Stimulated activated naive CD4-positive, alpha-beta T cell treated with Interleukin-2 at 50 U/mL for 16 hours (primary cell): ENCODE data around the gene AMDHD2.
"Not testable (repeated sequence)": the region's sequence is repeated elsewhere in the genome, so short reads cannot be mapped to it uniquely, and the experiment has no call there.

ENCODE experiments used
- DNase-seq: peaks from one replicate; lab custom pipeline; 2025; lab: John Stamatoyannopoulos, UW

The AMDHD2 gene

DNA sequence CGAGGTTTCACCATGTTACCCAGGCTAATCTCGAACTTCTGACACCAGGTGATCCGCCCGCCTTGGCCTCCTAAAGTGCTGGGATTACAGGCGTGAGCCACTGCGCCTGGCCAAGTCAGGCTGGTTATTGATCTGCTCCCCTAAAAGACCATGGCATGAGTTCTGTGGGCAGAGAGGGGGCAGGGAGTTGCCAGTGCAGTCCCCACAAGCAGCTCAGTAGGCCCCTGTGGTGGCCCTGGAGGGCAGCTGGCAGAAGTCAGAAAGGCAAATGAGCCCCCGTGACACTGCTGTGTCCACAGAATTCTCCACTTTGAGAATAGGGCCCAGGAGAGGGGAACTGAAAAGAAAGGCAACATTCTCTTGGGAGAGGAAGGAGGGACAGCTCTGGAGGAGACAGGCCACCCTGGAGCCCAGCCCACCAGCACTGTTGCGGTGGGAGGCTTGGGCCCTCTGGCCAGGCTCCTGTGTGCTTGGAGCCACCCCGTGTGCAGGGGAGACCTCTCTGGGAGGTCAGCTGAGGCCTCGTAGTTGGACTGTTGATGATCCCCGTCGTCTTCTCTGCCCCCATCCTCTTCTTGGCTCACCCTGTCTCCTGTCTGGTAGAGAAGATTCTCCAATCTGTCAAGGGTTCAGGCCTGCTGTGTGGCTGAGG is 2.1 kb upstream of the AMDHD2 start:
- DNase-seq: no peak

DNA sequence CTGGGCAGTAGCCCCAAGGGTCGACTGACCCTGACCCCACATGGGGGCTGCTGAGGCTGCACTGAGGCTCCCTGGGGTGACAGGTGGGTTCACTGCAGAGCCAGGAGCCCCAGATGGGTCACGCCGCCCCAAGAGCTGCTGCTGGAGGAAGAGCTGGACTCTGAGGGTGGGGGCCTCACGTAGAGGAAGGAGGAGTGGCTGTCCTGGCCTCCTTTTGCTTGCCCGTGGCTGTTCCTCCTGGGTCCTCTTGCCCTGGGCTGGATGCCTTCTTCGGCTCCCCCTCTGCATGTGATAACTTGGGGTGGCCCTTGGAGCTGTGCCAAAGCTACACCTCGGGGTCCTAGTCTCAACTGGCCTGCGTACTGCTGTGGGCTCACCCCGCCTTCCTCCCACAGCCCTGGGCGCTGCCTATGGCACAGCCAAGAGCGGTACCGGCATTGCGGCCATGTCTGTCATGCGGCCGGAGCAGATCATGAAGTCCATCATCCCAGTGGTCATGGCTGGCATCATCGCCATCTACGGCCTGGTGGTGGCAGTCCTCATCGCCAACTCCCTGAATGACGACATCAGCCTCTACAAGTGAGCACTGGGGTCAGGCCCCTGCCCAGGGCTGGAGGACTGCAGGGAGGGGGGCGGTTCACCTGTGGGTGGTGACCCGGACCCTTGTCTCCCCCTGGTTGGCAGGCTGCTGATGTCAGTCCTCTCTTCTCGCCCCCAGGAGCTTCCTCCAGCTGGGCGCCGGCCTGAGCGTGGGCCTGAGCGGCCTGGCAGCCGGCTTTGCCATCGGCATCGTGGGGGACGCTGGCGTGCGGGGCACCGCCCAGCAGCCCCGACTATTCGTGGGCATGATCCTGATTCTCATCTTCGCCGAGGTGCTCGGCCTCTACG is 1.1 kb upstream of the AMDHD2 start:
- DNase-seq: no peak

DNA sequence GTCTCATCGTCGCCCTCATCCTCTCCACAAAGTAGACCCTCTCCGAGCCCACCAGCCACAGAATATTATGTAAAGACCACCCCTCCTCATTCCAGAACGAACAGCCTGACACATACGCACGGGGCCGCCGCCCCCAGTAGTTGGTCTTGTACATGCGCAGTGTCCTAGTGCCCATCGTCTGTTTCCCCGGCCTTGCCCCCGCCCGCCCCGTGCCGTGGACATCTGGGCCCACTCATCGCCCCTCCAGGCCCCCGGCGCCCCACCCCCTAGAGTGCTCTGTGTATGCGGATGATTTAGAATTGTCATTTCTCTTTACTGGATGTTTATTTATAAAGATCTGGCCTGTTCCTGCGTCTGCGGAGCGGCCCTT is 475 bp upstream of the AMDHD2 start:
- DNase-seq: no peak

DNA sequence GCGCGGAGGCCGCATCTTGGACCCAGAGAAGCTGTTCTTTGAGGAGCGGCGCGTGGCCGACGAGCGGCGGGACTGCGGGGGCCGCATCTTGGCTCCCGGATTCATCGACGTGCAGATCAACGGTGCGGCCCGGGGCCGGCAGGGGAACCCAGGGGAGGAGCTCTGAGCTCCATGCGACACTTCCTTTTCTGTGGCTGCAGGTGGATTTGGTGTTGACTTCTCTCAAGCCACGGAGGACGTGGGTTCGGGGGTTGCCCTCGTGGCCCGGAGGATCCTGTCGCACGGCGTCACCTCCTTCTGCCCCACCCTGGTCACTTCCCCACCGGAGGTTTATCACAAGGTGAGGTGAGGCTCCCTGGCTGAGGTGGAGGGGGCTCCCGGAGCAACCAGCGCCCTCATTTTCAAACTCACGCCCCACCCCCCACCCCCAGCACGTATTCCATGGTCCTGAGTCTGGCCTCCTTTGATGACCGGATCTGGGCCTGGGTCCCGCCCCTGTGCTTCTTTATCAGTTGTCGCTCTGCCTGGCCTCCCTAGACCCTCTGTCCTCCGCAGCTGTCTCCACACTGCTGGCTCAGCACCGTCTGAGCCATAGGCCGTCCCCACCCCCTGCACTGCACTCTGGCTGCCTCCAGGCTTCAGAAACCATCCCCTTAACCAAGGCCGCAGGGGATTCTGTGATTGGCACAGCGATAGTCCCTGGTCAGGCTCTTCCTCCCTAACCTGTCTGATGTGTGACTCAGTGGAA is 787 bp downstream of the AMDHD2 start:
- DNase-seq: peak; percentile 40

DNA sequence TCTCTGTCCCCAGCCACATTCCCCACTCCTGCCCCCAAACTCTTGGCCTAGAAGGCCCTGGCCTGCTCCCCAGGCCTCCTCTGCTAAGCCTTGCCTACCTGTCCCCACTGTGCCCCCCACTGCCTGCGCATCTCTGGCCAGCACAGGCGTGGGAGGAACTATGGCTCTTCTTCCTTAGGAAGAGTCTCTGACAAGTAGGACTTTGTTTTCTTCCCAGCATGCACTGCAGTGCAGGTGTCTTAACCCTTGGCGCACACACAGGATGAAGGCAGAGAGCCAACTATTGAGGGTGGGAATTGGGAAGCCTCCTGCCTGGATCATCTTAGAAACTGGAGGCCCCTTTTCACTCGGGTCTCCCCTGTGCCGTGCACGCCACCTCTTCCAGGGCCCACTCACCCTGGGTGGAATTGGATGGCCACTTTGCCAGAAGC is 3.6 kb downstream of the AMDHD2 start:
- DNase-seq: no peak

DNA sequence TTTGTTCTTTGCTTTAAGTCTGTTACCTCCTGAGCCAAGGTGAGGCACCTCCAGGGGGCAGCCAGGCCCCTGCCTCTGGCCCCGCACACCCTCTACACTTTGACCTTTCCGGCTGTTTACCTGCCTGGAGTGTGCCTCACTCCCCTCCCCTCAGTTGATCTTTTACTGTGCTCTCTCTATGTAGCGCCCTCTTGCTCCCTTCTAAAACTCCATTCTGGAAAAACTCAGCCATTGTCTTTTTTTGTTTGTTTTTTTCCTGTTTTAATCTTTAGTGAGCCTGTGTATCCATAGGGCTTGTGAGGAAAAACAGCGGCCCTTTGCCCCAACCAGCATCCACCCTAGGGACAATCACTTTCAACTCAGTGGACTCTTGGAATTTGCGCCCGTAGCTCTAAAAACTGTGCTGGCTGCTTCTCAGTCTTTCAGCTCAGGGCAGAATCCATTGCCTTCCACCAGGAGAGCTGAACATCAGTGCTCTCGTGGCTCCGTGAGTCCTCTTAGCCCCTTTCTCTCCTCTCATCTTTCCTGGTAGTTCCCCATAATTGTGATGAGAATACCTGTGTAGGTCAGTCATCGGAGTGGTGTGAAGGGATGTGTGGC is 4.3 kb downstream of the AMDHD2 start:
- no peak for DNase-seq

DNA sequence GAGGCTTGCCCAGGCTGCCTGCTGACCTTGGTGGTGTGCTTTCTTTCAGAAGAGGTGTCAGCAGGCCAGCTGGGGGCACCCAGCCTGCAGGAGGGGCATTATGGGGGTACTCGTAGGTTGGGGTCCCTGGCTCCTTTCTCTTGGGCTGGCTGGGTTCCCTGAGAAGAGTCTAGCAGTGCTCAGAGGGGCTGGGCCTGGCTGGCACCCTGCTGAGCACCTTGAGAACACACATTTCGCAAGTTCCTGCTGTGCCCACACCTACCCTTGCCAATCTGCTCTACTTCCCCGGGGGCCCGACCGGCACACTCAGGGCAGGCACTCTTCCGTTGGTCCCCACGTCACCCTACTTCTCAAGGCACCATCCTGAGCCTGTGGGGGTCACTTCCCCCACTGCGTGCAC is 6.0 kb downstream of the AMDHD2 start:
- DNase-seq: no peak

DNA sequence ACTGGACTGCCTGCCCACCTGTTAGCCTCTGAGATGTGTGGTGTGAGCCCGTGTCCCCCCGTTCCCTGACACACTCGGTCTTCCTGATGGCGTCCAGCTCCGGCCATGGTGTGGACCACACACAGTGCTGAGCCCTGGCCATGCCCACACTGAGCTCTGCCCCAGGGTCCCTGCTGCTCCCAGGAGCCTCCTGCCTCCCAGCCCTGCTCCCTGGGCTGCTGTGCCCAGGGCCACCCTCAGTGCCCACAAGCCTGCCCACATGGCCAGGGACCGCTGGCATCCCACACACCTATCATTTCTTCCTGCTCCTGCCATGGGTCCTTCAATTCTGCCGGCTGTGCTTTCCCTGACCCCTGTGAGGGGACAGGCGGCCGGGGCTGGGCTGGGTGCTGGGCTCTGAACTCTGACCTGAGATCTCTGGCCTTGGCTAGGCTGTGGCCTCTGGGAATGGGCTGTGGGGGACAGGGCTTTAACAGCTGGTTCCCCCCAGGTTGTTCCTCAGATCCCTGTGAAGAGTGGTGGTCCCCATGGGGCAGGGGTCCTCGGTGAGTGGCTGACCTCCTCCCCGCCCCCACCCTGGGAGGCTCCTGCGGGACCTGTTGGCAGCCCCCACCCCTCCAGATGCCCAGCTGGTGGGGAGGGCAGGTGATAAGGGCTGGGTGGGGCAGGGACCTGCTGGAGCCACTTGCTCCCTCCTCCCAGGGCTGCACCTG is 7.1 kb downstream of the AMDHD2 start:
- DNase-seq: no peak

DNA sequence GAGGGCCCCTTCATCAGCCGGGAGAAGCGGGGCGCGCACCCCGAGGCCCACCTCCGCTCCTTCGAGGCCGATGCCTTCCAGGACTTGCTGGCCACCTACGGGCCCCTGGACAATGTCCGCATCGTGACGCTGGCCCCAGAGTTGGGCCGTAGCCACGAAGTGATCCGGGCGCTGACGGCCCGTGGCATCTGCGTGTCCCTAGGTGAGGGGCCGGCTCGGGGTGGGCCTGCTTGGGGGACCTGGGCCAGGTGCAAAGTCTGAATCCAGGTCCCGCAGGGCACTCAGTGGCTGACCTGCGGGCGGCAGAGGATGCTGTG is 7.6 kb downstream of the AMDHD2 start:
- DNase-seq: no peak

DNA sequence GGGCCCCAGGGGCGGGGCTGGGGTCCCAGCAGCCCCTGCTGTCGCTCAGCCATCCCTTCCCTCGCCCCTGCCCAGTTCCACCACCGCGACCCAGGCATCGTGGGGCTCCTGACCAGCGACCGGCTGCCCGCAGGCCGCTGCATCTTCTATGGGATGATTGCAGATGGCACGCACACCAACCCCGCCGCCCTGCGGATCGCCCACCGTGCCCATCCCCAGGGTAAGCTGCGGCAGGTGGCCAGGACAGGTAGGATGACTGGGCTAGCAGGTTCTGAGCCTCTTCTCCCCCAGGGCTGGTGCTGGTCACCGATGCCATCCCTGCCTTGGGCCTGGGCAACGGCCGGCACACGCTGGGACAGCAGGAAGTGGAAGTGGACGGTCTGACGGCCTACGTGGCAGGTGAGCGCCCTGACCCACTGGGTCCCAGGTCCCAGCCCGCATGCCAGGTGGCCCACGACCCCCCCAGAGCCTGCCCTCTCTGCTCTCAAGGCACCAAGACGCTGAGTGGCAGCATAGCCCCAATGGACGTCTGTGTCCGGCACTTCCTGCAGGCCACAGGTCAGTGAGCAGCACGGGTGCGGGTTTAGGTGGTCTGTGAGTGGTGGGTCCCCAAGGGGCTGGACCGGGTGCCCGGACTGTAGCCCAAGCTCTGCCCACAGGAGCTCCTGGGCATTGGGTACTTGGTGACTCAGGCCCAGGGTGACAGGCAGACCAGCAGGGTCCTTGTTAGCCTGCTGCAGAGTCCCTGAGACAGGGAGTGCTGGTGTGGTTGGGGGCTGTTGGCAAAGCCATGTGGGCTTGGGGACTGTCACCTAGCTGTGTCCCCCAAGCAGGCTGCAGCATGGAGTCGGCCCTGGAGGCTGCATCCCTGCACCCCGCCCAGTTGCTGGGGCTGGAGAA is 8.2 kb downstream of the AMDHD2 start:
- no peak for DNase-seq

DNA sequence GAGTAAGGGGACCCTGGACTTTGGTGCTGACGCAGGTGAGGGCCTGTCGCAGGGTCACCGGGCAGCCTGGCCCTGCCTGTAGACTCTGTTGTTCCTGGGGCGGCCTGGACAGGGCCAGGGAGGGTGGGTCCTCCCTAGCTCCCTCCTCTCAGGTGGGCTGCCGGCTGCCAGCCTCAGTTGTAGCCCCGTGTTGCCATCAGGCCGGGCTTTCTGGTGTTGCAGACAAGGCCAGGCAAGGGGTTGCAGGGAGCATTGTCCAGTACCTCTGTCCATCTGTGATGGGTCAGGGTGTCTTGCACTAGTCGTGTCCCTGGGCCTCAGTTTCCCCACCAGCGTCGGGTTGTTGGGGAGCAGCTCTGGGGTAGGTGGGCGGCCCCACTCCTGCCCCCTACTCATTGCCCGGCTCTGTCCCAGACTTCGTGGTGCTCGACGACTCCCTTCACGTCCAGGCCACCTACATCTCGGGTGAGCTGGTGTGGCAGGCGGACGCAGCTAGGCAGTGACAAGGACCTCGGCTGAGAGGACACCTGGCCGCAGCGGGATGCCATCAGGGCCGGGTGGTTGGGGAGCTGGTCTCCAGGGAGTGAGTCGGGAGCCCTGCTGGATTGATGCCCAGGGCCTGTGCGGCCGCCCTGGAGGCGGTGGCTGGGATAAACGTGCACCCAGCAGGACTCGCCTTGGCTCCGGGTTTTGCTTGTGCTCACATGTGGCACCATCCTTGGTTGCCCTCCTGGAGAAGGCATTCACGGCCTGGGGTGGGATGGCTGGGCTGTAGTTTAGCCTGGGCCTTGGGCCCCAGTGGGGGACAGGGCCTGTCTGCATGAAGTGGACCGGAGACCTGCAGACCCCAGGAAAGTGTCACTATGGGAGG is 9.1 kb downstream of the AMDHD2 start:
- DNase-seq: no peak

DNA sequence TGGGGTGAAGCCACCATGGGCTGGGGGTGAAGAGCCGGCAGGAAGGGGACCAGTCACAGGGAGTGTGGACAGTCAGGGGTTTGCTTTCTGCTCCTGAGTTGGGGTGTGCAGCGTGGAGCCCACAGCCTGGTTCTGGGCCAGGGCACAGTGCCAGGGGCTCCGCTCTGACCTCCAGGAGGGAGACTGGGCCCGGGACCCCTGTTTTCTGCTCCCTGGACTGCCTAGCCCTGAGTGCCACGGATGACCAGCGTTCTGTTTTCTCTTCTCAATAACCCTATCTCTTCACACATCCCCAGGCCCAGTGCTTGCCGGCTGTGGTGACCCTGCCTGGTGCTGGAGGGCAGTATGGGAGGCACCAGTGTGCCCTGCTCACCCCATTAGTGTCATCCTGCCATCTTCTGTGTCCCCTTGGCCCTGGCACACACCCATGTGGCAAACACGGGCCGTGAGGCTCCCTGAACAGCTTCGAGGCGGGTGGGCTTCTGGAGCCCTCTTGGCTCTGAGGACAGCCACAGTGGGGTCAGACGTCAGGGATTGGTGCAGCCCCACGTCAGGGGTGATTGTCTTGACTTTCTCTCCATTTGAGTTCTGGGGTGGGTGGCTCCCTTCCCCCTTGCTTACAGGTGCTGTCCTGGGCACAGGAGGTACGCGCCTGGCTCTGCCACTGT is 9.9 kb downstream of the AMDHD2 start:
- DNase-seq: no peak

DNA sequence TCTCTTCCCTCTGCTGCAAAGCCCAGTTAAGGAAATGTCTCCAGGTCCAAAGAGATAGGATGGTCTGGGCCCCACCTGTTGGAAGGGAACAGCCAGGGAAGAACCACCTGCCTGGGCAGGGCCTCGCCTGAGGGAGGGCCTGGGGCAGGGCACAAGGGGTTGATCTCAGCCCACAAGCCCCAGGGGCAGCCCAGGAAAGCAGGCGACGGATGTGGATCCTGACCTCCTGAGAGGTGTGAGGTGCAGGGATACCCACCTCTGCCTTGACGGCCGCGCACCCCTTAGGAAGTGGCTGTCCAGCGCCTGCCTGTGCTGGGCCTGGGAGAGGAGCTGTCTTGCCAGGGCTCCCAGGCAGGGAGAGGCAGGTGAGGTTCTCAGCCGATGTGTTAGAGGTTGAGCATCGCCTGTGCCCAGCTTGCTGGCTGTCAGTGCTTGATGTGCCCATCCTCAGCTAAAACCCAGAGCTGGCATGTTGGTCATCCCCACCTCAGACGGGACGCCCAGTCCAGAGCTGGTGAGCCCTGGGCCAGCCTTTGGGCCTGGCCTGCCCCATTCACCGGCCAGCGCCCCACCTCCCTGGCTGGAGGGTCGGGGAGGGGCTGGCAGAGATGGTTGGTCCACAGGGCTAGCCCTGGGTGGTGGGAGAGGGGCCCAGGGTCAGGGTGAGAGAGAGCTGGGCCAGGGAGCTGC is 10.6 kb downstream of the AMDHD2 start:
- no peak for DNase-seq

DNA sequence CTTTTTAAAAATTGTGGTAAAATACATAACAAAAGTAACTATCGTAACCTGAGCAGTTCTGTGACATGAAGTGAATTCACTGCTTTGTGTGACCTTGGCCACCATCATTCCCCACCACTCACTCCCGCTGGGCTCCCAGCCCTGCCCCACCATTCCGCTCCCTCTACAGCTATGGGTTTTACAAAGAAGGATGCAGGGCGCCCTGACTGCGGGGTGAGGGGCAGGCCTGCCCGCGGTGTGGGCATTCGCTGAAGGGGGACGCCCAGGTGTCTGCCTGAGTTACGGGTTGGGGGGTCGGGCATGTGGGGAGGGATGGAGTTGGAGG is 11.2 kb downstream of the AMDHD2 start, which contains the start of gene CEMP1:
CEMP1 (minus strand) TSS at position 38 of the 325 bp plus-strand sequence. CDS start 335 bp downstream, outside the sequence.
- no peak for DNase-seq

DNA sequence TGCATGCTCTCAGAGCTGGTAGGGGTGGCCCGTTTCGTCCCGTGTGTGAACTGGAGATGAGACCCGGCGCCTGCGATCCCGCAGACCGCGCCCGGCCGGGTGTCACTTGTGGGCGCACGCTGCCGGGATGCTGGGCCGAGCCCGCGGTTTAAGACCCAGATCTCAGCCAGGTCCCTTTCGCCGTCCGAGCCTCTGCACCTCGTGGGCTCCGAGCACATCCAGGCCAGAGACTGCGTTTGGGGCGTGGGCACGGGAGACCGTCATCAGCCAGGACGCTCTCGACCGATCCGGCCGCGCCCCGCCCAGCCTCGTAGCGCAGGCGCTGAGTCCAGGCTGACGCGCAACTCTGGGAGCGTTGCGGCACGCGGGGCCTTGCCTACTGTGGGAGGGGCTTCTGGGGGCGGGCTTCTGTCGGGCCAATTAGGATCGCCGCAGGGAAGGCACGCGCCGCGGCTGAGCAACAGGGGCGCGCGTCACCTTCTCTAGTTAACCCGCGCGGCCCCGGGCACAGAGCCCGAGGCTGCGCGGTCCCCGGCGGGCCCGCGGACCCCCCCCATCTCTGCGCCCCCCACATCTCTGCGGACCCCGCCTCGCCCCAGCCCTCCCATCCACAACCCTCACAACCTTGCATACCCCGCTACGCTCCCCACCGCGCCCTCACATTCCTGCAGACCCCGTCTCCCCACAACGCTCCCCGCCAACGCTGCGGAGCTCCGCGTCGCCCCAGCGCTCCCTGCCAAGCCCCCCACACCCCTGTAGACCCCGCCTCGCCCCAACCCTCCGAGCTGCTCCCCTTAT is 11.7 kb downstream of the AMDHD2 start:
- peak; percentile 99 for DNase-seq

DNA sequence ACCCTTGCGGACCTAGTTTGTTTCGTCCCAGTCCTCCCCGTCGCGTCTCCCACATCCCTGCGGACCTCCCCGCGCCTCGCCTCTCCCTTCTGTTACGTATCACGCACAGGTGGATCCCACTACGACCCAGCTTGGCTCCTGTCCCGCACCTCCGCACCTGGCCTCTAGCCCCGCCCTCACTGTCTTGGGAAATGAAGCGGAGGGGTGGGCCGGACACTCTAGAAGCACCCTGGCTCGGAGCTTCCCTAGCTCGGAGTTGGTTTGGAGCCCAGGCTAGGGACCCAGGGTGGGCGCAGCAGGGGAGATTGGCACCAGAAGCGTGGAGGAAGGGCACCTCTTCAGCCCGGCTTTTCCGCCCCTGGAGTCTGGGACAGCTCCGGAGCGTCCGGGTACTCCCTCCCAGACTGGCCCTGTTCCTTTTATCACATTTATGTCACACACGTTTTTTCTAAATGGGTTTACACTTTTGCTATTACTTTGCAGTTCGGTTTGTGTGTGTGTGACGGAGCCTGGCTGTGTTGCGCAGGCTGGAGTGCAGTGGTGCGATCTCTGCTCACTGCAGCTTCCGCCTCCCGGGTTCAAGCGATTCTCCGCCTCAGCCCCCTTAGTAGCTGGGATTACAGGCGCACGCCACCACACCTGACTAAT is 12.4 kb downstream of the AMDHD2 start:
- peak; percentile 52 for DNase-seq

DNA sequence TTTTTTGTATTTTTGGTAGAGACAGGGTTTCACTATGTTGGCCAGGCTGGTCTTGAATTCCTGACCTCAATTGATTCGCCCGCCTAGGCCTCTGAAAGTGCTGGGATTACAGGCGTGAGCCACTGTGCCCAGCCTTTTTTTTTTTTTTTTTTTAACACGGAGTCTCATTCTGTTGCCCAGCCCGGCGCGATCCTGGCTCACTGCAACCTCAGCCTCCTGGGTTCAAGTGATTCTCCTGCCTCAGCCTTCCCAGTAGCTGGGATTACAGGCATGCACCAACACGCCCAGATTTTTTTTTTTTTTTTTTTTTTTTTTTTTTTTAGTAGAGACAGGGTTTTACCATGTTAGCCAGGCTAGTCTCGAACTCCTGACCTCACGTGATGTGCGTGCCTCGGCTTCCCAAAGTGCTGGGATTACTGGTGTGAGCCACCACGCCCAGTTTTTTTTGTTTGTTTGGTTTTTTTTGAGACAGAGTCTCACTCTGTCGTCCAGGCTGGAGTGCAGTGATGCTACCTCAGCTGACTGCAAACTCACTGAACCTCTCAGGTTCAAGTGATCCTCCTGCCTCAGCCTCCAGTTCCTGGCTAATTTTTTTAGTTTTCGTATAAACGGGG is 13.1 kb downstream of the AMDHD2 start:
- not testable (repeated sequence) for DNase-seq
